GM15510 (cell line): ENCODE data around the gene RTN1.

Experiments used
- POLR2A ChIP-seq: IDR thresholded peaks from 3 replicates; pipeline ENCODE4 v1.6.1; 2011; ENCODE audit warnings: borderline replicate concordance; ENCODE audit not compliant: insufficient read length; ENCODE audit errors: extremely low read depth

RTN1 gene

GRCh38 chr14:59870277-59871165 is at the start of gene RTN1:
Gene RTN1, minus strand, starts transcription at chr14:59870776. Its CDS starts 146 bp downstream, at chr14:59870630.
- TF ChIP-seq POLR2A: no peak

- TF ChIP-seq POLR2A: no peak
Observed at GRCh38 chr14:59920378-59920683, 49.8 kb upstream of the RTN1 start.

- no peak for TF ChIP-seq POLR2A
Observed at GRCh38 chr14:59919570-59920377, 49.2 kb upstream of the RTN1 start, which contains the start of gene LRRC9. Gene LRRC9, plus strand, starts transcription at chr14:59920144.

- no peak for TF ChIP-seq POLR2A
Observed at GRCh38 chr14:59918824-59919569, 48.4 kb upstream of the RTN1 start.

- no peak for TF ChIP-seq POLR2A
Observed at GRCh38 chr14:59913187-59913586, 42.6 kb upstream of the RTN1 start.

GRCh38 chr14:59912443-59912842 is 41.9 kb upstream of the RTN1 start:
- TF ChIP-seq POLR2A: no peak

- no peak for TF ChIP-seq POLR2A
Observed at GRCh38 chr14:59905188-59905587, 34.6 kb upstream of the RTN1 start.

GRCh38 chr14:59904184-59904583 is 33.6 kb upstream of the RTN1 start:
- TF ChIP-seq POLR2A: no peak

GRCh38 chr14:59900556-59900955 is 30.0 kb upstream of the RTN1 start:
- no peak for TF ChIP-seq POLR2A

- no peak for TF ChIP-seq POLR2A
Observed at GRCh38 chr14:59897757-59898383, 27.3 kb upstream of the RTN1 start.

- TF ChIP-seq POLR2A: no peak
Observed at GRCh38 chr14:59895721-59896120, 25.1 kb upstream of the RTN1 start.

GRCh38 chr14:59890676-59891075 is 20.1 kb upstream of the RTN1 start:
- no peak for TF ChIP-seq POLR2A

- no peak for TF ChIP-seq POLR2A
Observed at GRCh38 chr14:59882957-59883356, 12.4 kb upstream of the RTN1 start.

GRCh38 chr14:59871166-59871495 is 555 bp upstream of the RTN1 start:
- no peak for TF ChIP-seq POLR2A
